GM06990 (cell line): ENCODE results near the gene JMJD4.

ENCODE experiments used
- DNase-seq: peaks from one replicate; pipeline ENCODE4 v3.0.0-alpha.2; 2011; ENCODE audit not compliant: insufficient read length; ENCODE audit errors: extremely low read depth
- H3K27me3 ChIP-seq: replicated peaks from 2 replicates; pipeline ENCODE4 v1.6.0; 2011; ENCODE audit warnings: low read length; ENCODE audit not compliant: control insufficient read depth, insufficient read depth
- H3K36me3 ChIP-seq: 2 replicates; pipeline ENCODE4 v1.5.1; 2011; ENCODE audit warnings: low read length; ENCODE audit not compliant: control insufficient read depth, insufficient read depth
- H3K4me3 ChIP-seq: replicated peaks from 2 replicates; pipeline ENCODE4 v1.5.1; 2011; ENCODE audit warnings: low read depth, mild to moderate bottlenecking, control low read depth, low read length
- TF ChIP-seq, protein P1 (sequence below): IDR thresholded peaks from 2 replicates; pipeline ENCODE4 v1.5.1; 2011; ENCODE audit warnings: low read length, control low read depth, mild to moderate bottlenecking, inconsistent platforms; ENCODE audit not compliant: insufficient read depth, poor library complexity, severe bottlenecking

Gene JMJD4

DNA sequence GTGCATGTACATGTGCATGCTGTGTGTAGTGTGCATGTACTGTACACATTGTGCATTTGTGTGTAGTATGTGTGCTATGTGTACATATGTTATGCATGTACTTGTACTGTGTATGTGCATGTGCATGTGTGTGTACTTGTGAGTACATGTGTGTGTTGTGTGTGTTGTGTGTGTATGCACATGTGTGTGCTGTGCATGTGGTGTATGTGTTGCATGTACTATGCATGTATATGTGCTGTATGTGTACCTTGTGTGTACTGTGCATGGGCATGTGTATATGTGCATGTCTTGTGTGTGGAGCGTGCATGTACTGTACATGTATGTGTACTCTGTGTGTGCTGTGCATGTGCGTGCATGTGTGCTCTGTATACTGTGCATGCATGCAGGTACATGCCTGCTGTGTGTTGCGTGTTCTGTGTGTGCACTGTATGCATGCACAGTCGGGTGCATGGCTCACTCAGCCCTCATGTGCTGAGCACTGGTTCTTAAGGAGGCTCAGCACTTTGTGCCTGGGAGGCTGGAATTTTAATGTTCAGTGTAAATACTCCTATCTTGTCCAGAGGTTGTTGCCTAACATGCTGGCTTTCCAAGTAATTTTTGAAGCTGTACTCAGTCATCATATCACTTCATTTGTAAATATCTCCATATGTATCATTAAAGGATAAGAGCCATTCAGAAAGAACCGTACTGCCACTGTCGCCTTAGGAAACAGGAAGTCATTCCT is 32.5 kb upstream of the JMJD4 start:
- peaks cover 32% of the 10 kb centered on the region for H3K36me3 ChIP-seq
- H3K27me3 ChIP-seq, result no peaks in the 10 kb centered on the region
- no peak overlapping the region for H3K4me3 ChIP-seq
- TF ChIP-seq, protein P1, sequence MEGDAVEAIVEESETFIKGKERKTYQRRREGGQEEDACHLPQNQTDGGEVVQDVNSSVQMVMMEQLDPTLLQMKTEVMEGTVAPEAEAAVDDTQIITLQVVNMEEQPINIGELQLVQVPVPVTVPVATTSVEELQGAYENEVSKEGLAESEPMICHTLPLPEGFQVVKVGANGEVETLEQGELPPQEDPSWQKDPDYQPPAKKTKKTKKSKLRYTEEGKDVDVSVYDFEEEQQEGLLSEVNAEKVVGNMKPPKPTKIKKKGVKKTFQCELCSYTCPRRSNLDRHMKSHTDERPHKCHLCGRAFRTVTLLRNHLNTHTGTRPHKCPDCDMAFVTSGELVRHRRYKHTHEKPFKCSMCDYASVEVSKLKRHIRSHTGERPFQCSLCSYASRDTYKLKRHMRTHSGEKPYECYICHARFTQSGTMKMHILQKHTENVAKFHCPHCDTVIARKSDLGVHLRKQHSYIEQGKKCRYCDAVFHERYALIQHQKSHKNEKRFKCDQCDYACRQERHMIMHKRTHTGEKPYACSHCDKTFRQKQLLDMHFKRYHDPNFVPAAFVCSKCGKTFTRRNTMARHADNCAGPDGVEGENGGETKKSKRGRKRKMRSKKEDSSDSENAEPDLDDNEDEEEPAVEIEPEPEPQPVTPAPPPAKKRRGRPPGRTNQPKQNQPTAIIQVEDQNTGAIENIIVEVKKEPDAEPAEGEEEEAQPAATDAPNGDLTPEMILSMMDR, result no peak
- DNase-seq, result no peak

DNA sequence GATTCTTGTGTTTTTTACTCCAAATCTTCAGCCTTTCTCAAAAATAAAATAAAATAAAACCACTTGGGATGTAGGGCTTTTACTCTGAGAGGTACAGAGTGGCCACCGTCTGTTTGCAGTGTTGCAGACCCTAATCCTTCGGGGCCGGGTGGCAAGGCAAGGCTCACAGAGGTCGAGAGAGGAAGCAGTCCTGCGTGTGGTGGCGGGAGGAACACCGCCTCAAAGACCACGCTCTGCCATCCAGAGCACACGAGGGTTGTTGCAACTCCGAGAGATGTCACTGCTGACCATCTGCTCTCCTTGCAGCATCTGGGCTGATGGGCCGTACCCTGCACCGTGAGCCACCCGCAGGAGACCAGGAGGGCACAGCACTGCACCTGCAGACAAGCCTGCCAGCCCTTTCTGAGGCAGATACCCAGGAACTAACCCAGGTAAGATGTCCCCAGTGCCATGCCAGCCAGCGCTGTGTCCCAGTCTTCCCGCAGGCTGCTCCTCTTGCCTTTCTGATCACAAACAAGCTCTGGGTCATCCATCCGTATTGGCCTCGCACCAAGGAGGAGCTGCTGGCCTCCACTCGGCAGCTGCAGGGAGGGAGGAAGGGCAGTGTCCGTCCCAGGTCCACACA is 31.7 kb upstream of the JMJD4 start:
- no peak overlapping the region for H3K4me3 ChIP-seq
- H3K36me3 ChIP-seq, result peaks cover 38% of the 10 kb centered on the region
- no peaks in the 10 kb centered on the region for H3K27me3 ChIP-seq
- DNase-seq, result no peak
- TF ChIP-seq, protein P1, result no peak

DNA sequence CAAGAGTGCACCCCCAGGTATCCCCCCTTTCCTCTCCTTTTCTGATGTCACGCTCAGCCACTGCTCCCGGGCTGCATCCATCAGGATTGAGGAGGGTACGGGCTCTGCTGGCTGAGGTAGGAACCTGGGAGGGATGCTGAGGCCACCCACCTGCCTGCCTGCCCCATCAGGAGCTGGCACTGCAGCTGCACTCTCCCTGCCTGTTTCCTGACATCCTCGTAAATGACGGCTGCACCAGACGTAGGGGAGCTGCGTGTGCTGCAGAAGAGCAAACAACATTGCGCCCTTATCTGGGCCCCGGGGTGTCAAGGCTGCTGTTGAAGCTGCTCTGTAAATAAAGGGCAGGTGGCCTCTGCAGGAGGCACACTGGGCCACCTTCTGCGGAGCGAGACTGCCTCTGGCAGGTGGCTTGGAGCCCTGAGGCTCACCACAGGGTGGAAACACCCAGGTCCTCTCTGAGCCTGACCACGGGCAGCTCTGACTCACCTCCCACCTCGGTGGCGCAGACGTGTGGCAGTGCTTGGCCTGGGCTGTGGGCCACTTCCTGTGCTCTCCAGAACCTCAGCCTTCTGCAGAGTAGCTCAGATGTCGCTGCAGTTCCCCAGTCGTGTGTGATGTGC is 31.0 kb upstream of the JMJD4 start:
- peaks cover 39% of the 10 kb centered on the region for H3K36me3 ChIP-seq
- H3K4me3 ChIP-seq, result no peak overlapping the region
- TF ChIP-seq, protein P1, result no peak
- DNase-seq, result no peak
- no peaks in the 10 kb centered on the region for H3K27me3 ChIP-seq

DNA sequence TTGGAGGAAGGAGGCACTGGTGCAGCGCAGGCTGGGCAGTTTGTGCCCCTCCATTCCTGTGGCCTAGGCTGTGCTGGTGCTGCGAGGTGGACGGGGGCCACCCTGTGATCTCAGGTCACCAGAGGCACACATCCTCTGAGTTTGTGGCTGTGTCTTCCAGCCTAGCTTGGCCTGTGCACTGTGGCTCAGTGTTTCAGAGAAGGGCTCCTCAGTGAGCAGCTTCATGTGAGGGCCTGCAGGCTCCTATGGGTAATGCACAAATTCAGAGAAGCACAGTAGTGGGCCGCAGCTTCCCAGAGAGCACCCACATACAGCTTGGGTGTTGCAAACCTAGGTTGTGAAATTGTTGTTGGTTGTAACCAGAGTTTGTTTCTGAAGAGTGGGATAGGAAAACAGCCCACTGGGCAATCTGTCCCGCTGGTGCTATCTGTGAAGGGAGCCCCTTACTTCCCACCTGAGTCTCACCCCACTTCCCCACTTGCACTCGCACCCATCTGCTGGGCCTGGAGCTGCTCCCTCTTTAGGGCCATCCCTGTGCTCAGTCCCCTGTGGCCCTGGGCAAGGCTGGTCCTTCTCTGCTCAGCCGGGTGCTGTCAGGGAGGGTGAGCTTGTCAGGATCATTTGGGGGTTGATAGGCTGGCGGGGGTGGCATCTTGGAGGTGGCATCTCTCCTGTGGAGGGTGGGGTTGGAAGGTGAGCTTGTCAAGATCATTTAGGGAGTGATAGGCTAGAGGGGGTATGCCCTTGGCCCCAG is 30.3 kb upstream of the JMJD4 start:
- Histone ChIP-seq H3K27me3 (no peaks in the 10 kb centered on the region), H3K4me3 (no peak overlapping the region), H3K36me3 (peaks cover 40% of the 10 kb centered on the region)
- DNase-seq, result no peak
- TF ChIP-seq, protein P1, result no peak

DNA sequence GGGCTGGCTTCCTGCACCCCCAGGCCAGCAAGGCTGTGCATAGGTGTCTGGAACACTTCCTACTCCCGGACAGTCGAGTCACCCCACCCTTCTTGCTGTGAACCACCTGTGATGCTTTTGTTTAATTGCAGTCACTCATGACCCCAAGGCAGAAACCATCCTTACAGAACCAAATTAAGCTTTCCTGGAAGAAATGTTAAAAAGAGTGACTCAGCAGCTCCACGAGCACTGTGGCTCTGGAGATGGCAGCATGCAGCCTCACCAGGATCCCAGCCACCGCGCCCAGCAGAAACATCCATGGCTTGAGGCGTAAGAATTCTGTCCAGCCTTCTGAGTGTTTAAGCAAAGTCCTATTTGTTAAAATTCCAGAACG is 28.9 kb upstream of the JMJD4 start:
- Histone ChIP-seq H3K4me3 (no peak overlapping the region), H3K36me3 (peaks cover 46% of the 10 kb centered on the region), H3K27me3 (no peaks in the 10 kb centered on the region)
- TF ChIP-seq, protein P1, result no peak
- no peak for DNase-seq
